ENCODE measurements around the gene DUSP1.

The DUSP1 gene

GRCh38 chr5:172722327-172722815 is 48.6 kb downstream of the DUSP1 start:
- TF ChIP-seq CTCF (IDR thresholded peaks at IDR 0.05; ENCODE audit: low read depth, low read length), result no peak
- DNase-seq (ENCODE audit: extremely low read depth, low read depth), result no peak

- DNase-seq (ENCODE audit: extremely low read depth, low read depth), result no peak
- no peak for TF ChIP-seq CTCF (IDR thresholded peaks at IDR 0.05; ENCODE audit: low read depth, low read length)
These were observed 49.3 kb downstream of the DUSP1 start for GRCh38 chr5:172721455-172722326.

DNA sequence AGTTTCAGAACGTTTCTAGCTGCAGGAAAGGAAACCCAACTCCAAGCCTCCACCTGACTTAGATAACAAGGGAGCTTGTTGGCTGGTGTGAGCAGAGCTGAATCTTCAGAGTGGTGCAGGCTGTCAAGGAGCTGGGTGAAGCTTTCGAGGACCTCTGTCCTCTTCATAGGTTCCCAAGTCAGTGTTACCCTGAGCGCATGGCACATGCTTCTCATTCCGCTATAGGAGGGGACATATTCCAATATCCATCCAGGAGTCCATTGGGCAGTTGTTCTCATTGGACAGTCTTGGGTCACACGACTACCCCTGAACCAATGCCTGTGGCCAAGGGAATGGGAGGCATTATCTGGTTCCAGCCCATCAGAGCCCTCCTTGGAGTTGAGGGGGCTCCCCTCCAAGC is 50.3 kb downstream of the DUSP1 start:
- DNase-seq (ENCODE audit: extremely low read depth, low read depth), result no peak
- TF ChIP-seq CTCF (IDR thresholded peaks at IDR 0.05; ENCODE audit: low read depth, low read length), result no peak

DNA sequence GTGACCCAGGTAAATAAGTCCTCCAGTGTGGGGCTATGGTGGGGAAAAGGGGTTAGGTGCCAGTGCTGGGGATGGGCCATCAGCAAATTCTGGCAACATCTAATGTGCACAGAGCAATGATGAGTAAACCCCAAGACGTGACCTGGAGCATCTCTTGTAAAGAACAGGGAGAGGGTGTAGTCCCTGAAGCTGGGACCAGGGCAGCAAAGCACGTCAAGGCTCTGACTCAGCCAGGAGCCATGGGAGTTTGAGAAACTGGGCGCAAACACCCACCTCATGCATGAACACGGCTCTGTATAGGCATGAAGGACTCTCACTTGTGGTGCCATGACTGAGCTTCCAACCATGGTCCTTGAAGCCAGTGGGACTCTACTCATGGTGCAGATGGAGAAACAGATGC is 51.8 kb downstream of the DUSP1 start:
- TF ChIP-seq CTCF (IDR thresholded peaks at IDR 0.05; ENCODE audit: low read depth, low read length), result no peak
- DNase-seq (ENCODE audit: extremely low read depth, low read depth), result no peak

DNA sequence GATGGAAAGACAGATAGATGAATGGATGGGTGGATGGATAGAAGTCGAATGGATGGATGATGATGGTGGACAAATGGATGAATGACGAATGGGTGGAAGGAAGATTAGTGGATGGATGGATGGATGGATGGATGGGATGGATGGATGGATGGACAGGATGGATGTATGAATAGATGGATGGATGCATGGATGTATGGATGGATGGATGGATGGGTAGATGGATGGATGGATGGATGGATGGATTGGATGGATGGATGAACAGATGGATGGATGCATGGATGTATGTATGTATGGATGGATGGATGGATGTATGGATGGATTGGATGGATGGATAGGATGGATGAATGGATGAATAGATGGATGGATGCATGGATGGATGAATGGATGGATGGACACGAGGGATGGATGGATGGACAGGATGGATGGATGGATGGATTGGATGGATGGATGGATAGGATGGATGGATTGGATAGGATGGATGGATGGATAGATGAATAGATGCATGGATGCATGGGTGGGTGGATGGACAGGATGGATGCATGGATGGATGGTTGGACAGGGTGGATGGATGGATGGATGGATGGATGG is 52.4 kb downstream of the DUSP1 start:
- TF ChIP-seq CTCF (IDR thresholded peaks at IDR 0.05; ENCODE audit: low read depth, low read length), result no peak
- DNase-seq (ENCODE audit: extremely low read depth, low read depth), result no peak

Measured in AG09319 (cell line).